Coronary artery (tissue), 2 donors: ENCODE measurements around the gene SLC9A8.
A peak's percentile ranks its signal among the peaks of the same experiment; 100 is the strongest.

Source experiments
- DNase-seq: peaks from one replicate; pipeline ENCODE4 v3.0.0-alpha.2; 2017; ENCODE audit warnings: low spot score
- H3K27ac ChIP-seq, 2 donors: fragments of 200-600 bp; sonication (generic); one replicate each; pipeline ENCODE4 v1.5.1; 2016 to 2019
- H3K4me3 ChIP-seq: fragments of 200-600 bp; sonication (generic); 2 replicates; pipeline ENCODE4 v1.5.1; 2016; ENCODE audit warnings: mild to moderate bottlenecking, moderate library complexity
- CTCF ChIP-seq: fragments of 200-600 bp; sonication (generic); IDR thresholded peaks from one replicate; pipeline ENCODE4 v1.5.1; 2019; ENCODE audit warnings: antibody characterized with exemption

Gene SLC9A8

GRCh38 chr20:49919461-49919860 is 106.8 kb downstream of the SLC9A8 start:
- no peak overlapping the region for H3K4me3 ChIP-seq
- no peak for TF ChIP-seq CTCF
- no peak for DNase-seq
- H3K27ac ChIP-seq: no peak overlapping the region

- Histone ChIP-seq H3K27ac (no peak overlapping the region), H3K4me3 (no peak overlapping the region)
- DNase-seq: no peak
- TF ChIP-seq CTCF: no peak
Observed at GRCh38 chr20:49924247-49924646, 111.6 kb downstream of the SLC9A8 start.

GRCh38 chr20:49925901-49926454 is 113.3 kb downstream of the SLC9A8 start:
- Histone ChIP-seq H3K4me3 (no peak overlapping the region), H3K27ac (no peak overlapping the region)
- no peak for TF ChIP-seq CTCF
- no peak for DNase-seq

- Histone ChIP-seq H3K4me3 (no peak overlapping the region), H3K27ac (no peak overlapping the region)
- no peak for DNase-seq
- peak; percentile 89 for TF ChIP-seq CTCF
Observed at GRCh38 chr20:49928411-49929141, 115.9 kb downstream of the SLC9A8 start.

- DNase-seq: no peak
- no peak overlapping the region for H3K27ac ChIP-seq
- H3K4me3 ChIP-seq: no peak overlapping the region
- no peak for TF ChIP-seq CTCF
Observed at GRCh38 chr20:49929142-49929494, 116.5 kb downstream of the SLC9A8 start.

- peak overlapping the region; percentile 94 for H3K4me3 ChIP-seq
- no peak for TF ChIP-seq CTCF
- H3K27ac ChIP-seq: peak overlapping the region; percentile 93 to 96
- no peak for DNase-seq
Observed at GRCh38 chr20:49935746-49936152, 123.1 kb downstream of the SLC9A8 start.
